Measurements from ENCODE around the gene NUTM2F.
A peak's percentile ranks its signal among the peaks of the same experiment; 100 is the strongest.
"Not testable (repeated sequence)": the region's sequence is repeated elsewhere in the genome, so short reads cannot be mapped to it uniquely, and the experiment has no call there.

Gene NUTM2F, protein sequence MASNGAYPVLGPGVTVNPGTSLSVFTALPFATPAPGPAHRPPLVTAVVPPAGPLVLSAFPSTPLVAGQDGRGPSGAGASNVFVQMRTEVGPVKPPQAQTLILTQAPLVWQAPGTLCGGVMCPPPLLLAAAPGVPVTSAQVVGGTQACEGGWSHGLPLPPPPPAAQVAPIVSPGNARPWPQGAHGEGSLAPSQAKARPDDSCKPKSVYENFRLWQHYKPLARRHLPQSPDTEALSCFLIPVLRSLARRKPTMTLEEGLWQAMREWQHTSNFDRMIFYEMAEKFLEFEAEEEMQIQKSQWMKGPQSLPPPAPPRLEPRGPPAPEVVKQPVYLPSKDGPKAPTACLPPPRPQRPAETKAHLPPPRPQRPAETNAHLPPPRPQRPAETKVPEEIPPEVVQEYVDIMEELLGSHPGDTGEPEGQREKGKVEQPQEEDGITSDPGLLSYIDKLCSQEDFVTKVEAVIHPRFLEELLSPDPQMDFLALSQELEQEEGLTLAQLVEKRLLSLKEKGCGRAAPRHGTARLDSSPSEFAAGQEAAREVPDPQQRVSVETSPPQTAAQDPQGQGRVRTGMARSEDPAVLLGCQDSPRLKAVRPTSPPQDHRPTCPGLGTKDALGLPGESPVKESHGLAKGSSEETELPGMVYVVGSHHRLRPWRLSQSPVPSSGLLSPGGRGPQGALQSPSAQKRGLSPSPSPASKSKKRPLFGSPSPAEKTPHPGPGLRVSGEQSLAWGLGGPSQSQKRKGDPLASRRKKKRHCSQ

GRCh38 chr9:94328544-94328943 lies at the start of gene NUTM2F:
NUTM2F (minus strand) TSS chr9:94328644; CDS start chr9:94328623, 21 bp downstream.
- DNase-seq = not testable (repeated sequence)

GRCh38 chr9:94375197-94375596 lies 46.8 kb upstream of the NUTM2F start:
- not testable (repeated sequence) for DNase-seq

- DNase-seq = peak; percentile 90
Observed at GRCh38 chr9:94374176-94375056, 46.0 kb upstream of the NUTM2F start.

DNA sequence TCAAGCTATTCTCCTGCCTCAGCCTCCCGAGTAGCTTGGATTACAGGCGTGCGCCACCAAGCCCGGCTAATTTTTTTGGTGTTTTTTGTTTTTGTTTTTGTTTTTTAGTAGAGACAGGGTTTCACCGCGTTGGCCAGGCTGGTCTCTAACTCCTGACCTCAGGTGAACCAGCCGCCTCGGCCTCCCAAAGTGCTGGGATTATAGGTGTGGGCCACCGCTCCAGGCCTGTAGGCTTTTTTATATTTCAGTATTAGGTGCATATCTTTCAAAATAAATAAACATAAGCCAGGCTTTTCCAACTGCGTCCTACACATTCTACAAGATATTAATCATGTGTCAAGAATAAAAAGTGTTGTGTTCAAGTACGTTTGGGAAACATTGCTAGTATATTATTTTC lies 45.3 kb upstream of the NUTM2F start:
- DNase-seq = not testable (repeated sequence)

- DNase-seq = not testable (repeated sequence)
Observed at GRCh38 chr9:94370266-94370665, 41.8 kb upstream of the NUTM2F start.

GRCh38 chr9:94364093-94364614 lies 35.7 kb upstream of the NUTM2F start:
- DNase-seq = not testable (repeated sequence)

DNA sequence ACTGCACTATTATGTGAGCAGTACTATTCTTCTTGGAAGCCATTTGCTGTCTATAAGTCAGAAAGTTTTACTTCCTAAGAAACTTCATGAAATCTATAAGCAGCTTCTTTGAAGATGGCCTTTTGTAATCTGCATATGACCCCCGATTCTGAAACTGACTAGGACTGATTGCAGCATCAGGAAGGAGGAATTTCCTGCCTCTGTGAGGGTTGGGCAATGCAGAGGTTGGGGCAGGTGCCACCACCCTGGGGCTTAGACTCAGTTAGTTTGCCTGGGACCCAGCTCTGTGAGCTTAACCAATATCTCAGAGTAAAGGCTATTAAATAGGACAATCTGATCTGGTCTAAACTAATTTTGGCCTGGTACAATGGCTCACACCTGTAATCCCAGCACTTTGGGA lies 28.7 kb upstream of the NUTM2F start:
- DNase-seq = not testable (repeated sequence)

DNA sequence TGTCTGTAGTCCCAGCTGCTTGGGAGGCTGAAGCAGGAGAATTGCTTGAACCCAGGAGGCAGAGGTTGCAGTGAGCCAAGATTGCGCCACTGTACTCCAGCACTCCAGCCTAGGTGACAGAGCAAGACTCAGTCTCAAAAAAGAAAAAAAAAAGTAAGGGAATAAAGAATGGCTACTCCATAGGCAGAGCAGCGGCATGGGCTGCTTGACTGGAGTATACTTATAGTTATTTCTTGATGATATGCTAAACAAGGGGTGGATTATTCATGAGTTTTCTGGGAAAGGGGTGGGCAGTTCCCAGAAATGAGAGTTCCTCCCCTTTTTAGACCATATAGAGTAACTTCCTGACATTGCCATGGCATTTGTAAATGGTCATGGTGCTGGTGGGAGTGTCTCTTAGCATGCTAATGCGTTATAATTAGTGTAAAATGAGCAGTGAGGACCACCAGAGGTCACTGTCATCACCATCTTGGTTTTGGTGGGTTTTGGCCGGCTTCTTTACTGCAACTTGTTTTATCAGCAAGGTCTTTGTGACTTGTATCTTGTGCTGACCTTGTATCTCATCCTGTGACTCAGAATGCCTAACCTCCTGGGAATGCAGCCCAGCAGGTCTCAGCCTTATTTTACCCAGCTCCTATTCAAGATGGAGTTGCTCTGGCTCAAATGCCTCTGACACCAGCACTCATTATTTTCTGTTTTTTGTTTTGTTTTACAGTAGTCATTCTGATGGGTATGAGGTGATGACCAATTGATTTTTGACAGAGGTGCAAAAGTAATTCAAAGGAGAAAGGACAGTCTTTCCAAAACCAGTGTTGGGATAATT lies 23.7 kb upstream of the NUTM2F start:
- DNase-seq = not testable (repeated sequence)

GRCh38 chr9:94348754-94349153 lies 20.3 kb upstream of the NUTM2F start:
- not testable (repeated sequence) for DNase-seq

DNA sequence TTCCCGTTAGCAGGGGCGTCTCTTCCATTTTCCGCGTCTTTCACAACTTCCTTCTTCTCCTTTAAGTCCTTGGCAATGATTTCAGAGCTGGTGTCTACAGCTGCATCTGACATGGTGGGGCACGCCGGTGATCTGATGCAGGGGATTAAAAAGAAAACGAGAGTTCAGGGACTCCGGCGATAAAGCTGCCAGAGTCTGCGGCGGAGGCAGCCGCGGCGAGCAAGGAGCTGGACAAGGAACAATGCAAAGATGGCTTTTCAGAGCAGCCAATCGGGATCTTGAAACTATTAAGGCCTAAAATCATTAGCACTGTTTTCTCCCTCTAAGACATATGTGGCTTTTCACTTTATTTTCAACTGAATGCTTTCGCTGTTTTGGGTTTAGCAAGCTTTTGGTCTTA lies 19.0 kb upstream of the NUTM2F start:
- DNase-seq = not testable (repeated sequence)

DNA sequence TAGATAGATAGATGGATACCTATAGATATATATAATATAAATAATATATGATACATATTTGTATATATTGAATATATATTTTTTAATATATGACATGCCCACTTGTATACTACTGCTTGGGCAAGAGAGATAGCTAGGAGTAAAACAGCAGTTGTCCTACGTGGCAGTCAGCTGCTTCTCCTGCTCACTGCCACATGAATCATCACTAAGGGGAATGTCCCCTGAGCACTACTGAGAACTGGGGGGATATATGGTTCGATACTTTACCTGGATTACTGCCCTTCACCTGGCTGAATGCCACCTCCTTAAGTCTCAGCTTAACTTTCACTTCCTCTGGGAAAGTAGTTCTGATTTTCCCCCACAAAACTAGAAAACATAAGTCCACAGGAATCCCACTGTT lies 13.3 kb upstream of the NUTM2F start:
- not testable (repeated sequence) for DNase-seq

DNA sequence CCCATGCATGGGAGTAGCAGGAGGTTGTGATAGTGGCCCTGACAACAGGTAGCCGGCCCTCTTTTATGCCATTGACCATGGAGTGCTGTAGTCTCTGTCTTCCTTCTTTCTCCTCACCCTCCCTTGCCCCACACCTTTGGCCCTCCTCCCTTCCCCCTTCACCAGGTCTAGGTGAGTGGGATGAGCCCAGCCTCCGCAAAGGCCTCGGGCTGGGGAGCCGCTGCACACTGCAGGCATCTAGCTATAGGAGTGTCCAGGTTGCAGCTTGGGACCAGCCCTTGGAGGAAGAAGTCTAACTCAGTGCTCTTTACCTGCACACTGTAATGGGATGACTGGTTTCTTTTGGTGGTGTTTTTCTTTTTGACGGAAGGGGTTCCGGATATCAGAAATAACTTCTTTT lies 12.3 kb upstream of the NUTM2F start:
- not testable (repeated sequence) for DNase-seq

- DNase-seq = not testable (repeated sequence)
Observed at GRCh38 chr9:94339657-94340056, 11.2 kb upstream of the NUTM2F start.

GRCh38 chr9:94338723-94339122 lies 10.3 kb upstream of the NUTM2F start:
- DNase-seq = not testable (repeated sequence)

GRCh38 chr9:94336445-94336844 lies 8.0 kb upstream of the NUTM2F start:
- DNase-seq = not testable (repeated sequence)

DNA sequence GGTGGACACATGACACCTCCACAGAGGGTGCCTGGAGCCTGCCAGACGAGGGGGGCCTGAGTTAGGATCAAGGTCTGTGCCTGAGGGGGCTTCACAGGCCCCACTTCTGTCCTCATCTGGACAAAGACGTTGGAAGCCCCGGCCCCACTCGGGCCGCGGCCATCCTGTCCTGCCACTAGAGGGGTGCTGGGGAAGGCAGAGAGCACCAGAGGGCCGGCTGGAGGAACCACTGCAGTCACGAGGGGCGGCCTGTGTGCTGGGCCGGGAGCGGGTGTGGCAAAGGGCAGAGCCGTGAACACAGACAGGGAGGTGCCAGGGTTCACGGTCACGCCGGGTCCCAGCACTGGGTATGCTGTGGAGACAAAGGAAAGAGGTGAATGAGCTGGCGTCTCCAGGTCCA lies 2.9 kb downstream of the NUTM2F start:
- not testable (repeated sequence) for DNase-seq

DNA sequence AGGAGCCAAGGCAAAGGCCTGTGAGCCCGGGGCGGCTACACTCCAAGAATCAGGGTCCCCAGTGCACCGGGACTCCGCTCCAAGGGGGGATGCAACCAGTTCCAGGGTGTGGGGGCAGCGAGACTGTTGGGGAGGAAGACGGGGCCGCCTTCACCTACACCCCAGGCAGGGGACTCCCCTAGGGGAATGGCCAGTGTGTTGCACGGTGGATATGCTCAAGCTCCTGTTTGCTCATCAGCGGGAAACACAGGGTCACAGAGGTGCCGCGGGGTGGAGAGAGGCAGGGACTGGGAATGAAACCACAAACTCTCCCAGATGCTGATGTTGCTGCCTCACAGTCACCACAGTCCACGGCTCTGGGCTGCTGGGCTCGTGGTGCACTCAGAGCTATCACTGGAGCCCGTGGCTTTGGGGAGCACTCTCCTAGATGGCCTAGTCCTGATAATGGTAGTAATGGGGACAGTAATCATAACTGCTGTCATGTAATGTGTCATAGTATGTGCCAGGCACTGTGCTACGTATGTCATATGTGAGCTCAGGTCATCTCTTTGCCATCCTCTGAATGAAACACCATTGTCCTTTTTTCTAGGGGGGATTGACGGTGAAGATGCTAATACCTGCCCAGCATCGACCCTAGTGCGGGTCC lies 5.2 kb downstream of the NUTM2F start:
- DNase-seq = not testable (repeated sequence)

- not testable (repeated sequence) for DNase-seq
Observed at GRCh38 chr9:94322342-94322940, 6.0 kb downstream of the NUTM2F start.

DNA sequence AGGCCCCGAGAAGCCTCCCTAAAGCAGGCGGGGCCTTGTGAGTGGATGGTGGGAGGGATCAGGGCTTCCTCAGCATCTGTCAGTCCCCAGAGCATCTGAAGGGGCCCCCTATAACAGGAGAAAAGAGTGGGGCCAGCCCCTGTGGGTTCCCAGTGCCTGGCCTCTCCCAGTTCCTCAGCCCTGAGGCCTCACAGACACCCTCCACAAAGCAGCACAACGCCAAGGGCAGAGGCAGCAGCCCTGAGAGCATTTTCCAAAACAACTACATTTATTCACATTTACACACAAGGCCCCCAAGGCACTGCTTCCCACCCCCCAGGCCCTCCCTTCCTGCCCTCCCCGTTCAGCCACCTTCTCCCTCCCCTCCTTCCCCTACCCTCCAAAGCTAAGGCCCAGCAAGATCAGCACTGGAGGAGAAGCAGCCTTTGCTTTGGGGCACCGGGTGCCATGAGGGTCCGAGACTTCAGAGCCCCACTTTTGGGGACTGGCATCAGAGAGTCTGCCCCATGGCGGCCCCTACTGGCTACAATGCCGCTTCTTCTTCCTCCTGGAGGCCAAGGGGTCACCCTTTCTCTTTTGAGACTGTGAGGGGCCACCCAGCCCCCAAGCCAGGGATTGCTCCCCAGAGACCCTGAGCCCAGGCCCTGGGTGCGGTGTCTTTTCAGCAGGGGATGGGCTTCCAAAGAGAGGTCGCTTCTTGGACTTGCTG lies 10.3 kb downstream of the NUTM2F start:
- DNase-seq = not testable (repeated sequence)

DNA sequence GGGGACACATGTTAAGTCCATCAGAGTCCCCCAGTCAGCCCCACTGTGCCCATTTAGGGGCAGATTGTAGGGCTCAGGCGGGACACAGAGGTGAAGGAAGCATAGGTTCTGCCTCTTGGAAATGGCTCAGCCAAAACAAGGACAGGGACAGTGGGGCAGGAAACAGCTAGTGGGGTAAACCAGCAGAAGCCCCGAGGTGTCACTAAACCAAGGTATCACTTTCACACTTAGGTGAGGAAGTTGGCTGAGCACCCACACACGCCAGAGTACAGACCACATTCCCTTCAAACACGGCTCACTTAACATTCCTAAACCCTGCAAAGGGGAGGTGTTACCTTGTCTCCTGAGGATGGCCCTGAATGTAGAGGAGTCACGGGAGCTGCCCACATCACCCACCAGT lies 12.2 kb downstream of the NUTM2F start:
- not testable (repeated sequence) for DNase-seq

Measured in NCI-H1105 treated with DMSO at 0.1 percent for 48 hours (cell line).